Common myeloid progenitor, CD34-positive (primary cell): Measurements from ENCODE around the gene ACSL4.
A peak's percentile ranks its signal among the peaks of the same experiment; 100 is the strongest.
"Not testable (repeated sequence)": the region's sequence is repeated elsewhere in the genome, so short reads cannot be mapped to it uniquely, and the experiment has no call there.

ENCODE experiments used
- CTCF ChIA-PET: fragments of 350-600 bp; sonication (Branson Sonifier 250); formaldehyde crosslinking; loops from one replicate; lab custom pipeline; 2021; ENCODE audit warnings: antibody characterized with exemption; lab: Charles Lee
- POLR2A ChIA-PET: fragments of 350-600 bp; sonication (Branson Sonifier 250); formaldehyde crosslinking; loops from one replicate; lab custom pipeline; 2021; ENCODE audit warnings: antibody characterized with exemption; lab: Charles Lee
- DNase-seq, 3 donors: peaks; one replicate each; pipeline versions ENCODE4 v3.0.0 to v3.0.0-alpha.2; 2013
- H3K27ac ChIP-seq, 2 experiments: 1 replicate in 1 of 2; 2 replicates in 1 of 2; pipeline ENCODE4 v1.7.0; 2013; ENCODE audit warnings: inconsistent platforms in 2 of 2, low read length in 2 of 2, mild to moderate bottlenecking in 2 of 2, low read depth in 1 of 2, moderate library complexity in 1 of 2; ENCODE audit not compliant: severe bottlenecking in 2 of 2, insufficient read depth in 1 of 2, poor library complexity in 1 of 2
- H3K27me3 ChIP-seq, 5 experiments: replicated peaks in 2 of 5; 1 replicate in 3 of 5; 2 replicates in 2 of 5; pipeline versions ENCODE4 v1.6.1 to v1.7.0; 2013; ENCODE audit warnings: low read length in 4 of 5, mild to moderate bottlenecking in 2 of 5, moderate library complexity in 2 of 5, inconsistent platforms in 1 of 5; ENCODE audit not compliant: insufficient read depth in 5 of 5, control insufficient read depth in 4 of 5
- H3K36me3 ChIP-seq, 4 experiments: 1 replicate in 2 of 4; 2 replicates in 2 of 4; pipeline versions ENCODE4 v1.6.1 to v1.7.0; 2013; ENCODE audit warnings: low read length in 3 of 4, control low read depth in 1 of 4, mild to moderate bottlenecking in 1 of 4; ENCODE audit not compliant: control insufficient read depth in 4 of 4, insufficient read depth in 4 of 4
- H3K4me1 ChIP-seq, 4 experiments: 1 replicate in 3 of 4; 2 replicates in 1 of 4; pipeline versions ENCODE4 v1.6.1 to v1.7.1; 2013; ENCODE audit warnings: low read length in 3 of 4, mild to moderate bottlenecking in 3 of 4, control low read depth in 1 of 4, inconsistent platforms in 1 of 4, moderate library complexity in 1 of 4; ENCODE audit not compliant: control insufficient read depth in 4 of 4, insufficient read depth in 4 of 4; ENCODE audit errors: control extremely low read depth in 1 of 4
- H3K4me3 ChIP-seq, 7 experiments: 1 replicate in 4 of 7; 2 replicates in 3 of 7; pipeline versions ENCODE4 v1.5.1 to v1.7.0; 2013; ENCODE audit warnings: mild to moderate bottlenecking in 7 of 7, low read length in 6 of 7, moderate library complexity in 6 of 7, inconsistent platforms in 2 of 7, low read depth in 2 of 7, control low read depth in 1 of 7; ENCODE audit not compliant: insufficient read depth in 4 of 7, control insufficient read depth in 1 of 7; ENCODE audit errors: extremely low read depth in 1 of 7
- H3K9me3 ChIP-seq, 5 experiments: 1 replicate in 4 of 5; 2 replicates in 1 of 5; pipeline versions ENCODE4 v1.6.1 to v1.7.1; 2013; ENCODE audit warnings: low read length in 4 of 5, mild to moderate bottlenecking in 2 of 5, inconsistent platforms in 1 of 5, low read depth in 1 of 5, moderate library complexity in 1 of 5; ENCODE audit not compliant: control insufficient read depth in 4 of 5, insufficient read depth in 2 of 5; ENCODE audit errors: control extremely low read depth in 1 of 5
- WGBS: methylation state at CpG from one replicate; pipeline ENCODE4 v1.1.5; 2013; ENCODE audit not compliant: insufficient coverage; 5-methylcytosine and 5-hydroxymethylcytosine counted together

The ACSL4 gene

GRCh38 chrX:109657364-109657763 lies 75.7 kb downstream of the ACSL4 start:
- H3K27me3 ChIP-seq, H3K9me3 ChIP-seq, DNase-seq, H3K4me3 ChIP-seq, H3K27ac ChIP-seq, POLR2A ChIA-PET, CTCF ChIA-PET, H3K4me1 ChIP-seq: not testable (repeated sequence)
- peaks cover 7 to 26% (median 17%) of the 10 kb centered on the region in 4 experiments for H3K36me3 ChIP-seq
- no CpG with 5 or more reads among the region's 4 CpGs for WGBS

- CTCF ChIA-PET = no interaction called here
- POLR2A ChIA-PET = no interaction called here
These were observed 76.3 kb downstream of the ACSL4 start for GRCh38 chrX:109656774-109657173.

GRCh38 chrX:109655502-109656201 lies 77.4 kb downstream of the ACSL4 start:
- peaks cover 6 to 16% (median 14%) of the 10 kb centered on the region in 4 experiments for H3K36me3 ChIP-seq
- H3K27me3 ChIP-seq = no peaks in the 10 kb centered on the region
- ChIA-PET CTCF (no interaction called here), POLR2A (no interaction called here)
- no peak overlapping the region for H3K4me3 ChIP-seq
- no peaks in the 10 kb centered on the region for H3K4me1 ChIP-seq
- peaks cover 0 to 2% (median 0%) of the 10 kb centered on the region in 5 experiments for H3K9me3 ChIP-seq
- no peak overlapping the region for H3K27ac ChIP-seq
- WGBS = no CpG with 5 or more reads among the region's 4 CpGs
- DNase-seq = no peak

More at GRCh38 chrX:109656774-109657173, 76.3 kb downstream of the ACSL4 start:
- Histone ChIP-seq H3K27ac (no peak overlapping the region), H3K36me3 (peaks cover 6 to 21% (median 14%) of the 10 kb centered on the region in 4 experiments), H3K4me3 (no peak overlapping the region), H3K27me3 (no peaks in the 10 kb centered on the region), H3K9me3 (peaks cover 0 to 2% (median 0%) of the 10 kb centered on the region in 5 experiments), H3K4me1 (no peaks in the 10 kb centered on the region)
- WGBS = 75% methylated on average over 2 of the region's 4 CpGs
- DNase-seq = no peak

GRCh38 chrX:109654516-109655109 lies 78.4 kb downstream of the ACSL4 start:
- ChIA-PET CTCF (no interaction called here), POLR2A (no interaction called here)
- Histone ChIP-seq H3K4me3 (no peak overlapping the region), H3K27me3 (no peaks in the 10 kb centered on the region), H3K36me3 (peaks cover 6 to 16% (median 14%) of the 10 kb centered on the region in 4 experiments), H3K9me3 (peaks cover 0 to 2% (median 0%) of the 10 kb centered on the region in 5 experiments), H3K27ac (no peak overlapping the region), H3K4me1 (no peaks in the 10 kb centered on the region)
- 82% methylated on average over 4 of the region's 5 CpGs for WGBS
- DNase-seq = peak in 2 of 3 donors; percentile 20 to 38

- H3K4me1 ChIP-seq, H3K27me3 ChIP-seq, CTCF ChIA-PET, POLR2A ChIA-PET, H3K27ac ChIP-seq, H3K36me3 ChIP-seq, H3K4me3 ChIP-seq, H3K9me3 ChIP-seq, DNase-seq: not testable (repeated sequence)
- 91% methylated on average over 8 of the region's 19 CpGs for WGBS
These were observed 88.4 kb downstream of the ACSL4 start for GRCh38 chrX:109644671-109645070.

GRCh38 chrX:109643687-109644086 lies 89.4 kb downstream of the ACSL4 start:
- H3K4me1 ChIP-seq = no peaks in the 10 kb centered on the region
- CTCF ChIA-PET = interaction anchor here (1.3 kb wide), 1 partner anchor 158 kb away, joined by 4 read pairs; no protein-coding TSS in a partner anchor
- H3K27ac ChIP-seq = no peak overlapping the region
- no peak for DNase-seq
- H3K9me3 ChIP-seq = no peaks in the 10 kb centered on the region
- WGBS = 82% methylated on average over 1 of the region's 2 CpGs
- POLR2A ChIA-PET = no interaction called here
- H3K27me3 ChIP-seq = no peaks in the 10 kb centered on the region
- no peak overlapping the region for H3K4me3 ChIP-seq
- H3K36me3 ChIP-seq = no peaks in the 10 kb centered on the region

- H3K9me3 ChIP-seq = no peaks in the 10 kb centered on the region
- no peaks in the 10 kb centered on the region for H3K4me1 ChIP-seq
- WGBS = 80% methylated on average over 1 of the region's 1 CpG
- ChIA-PET POLR2A (no interaction called here), CTCF (no interaction called here)
- no peak overlapping the region for H3K4me3 ChIP-seq
- no peak for DNase-seq
- H3K27me3 ChIP-seq = no peaks in the 10 kb centered on the region
- H3K36me3 ChIP-seq = no peaks in the 10 kb centered on the region
- H3K27ac ChIP-seq = no peak overlapping the region
These were observed 94.9 kb downstream of the ACSL4 start for GRCh38 chrX:109638158-109638557.
